Transverse colon (tissue), 4 donors: Measurements from ENCODE around the gene SLC2A9. TPM values are rescaled to one million over a fixed set of nuclear protein-coding genes. Genes with fewer than 3 reads are reported as not detected.

Experiments
- DNase-seq: peaks from one replicate; pipeline ENCODE4 v3.0.0-alpha.2; 2019
- H3K27ac ChIP-seq, 4 donors: fragments of 200-600 bp; sonication (generic); 2 replicates each; pipeline ENCODE4 v1.5.1; 2016 to 2018; ENCODE audit warnings: inconsistent platforms in 4 of 4
- H3K27me3 ChIP-seq: fragments of 200-600 bp; sonication (generic); 2 replicates; pipeline ENCODE4 v1.5.1; 2017; ENCODE audit warnings: inconsistent platforms
- H3K36me3 ChIP-seq, 4 donors: fragments of 200-600 bp; sonication (generic); 2 replicates each; pipeline ENCODE4 v1.5.1; 2017 to 2019; ENCODE audit warnings: inconsistent platforms in 4 of 4
- H3K4me1 ChIP-seq, 4 donors: fragments of 200-600 bp; sonication (generic); 2 replicates each; pipeline ENCODE4 v1.5.1; 2017 to 2020; ENCODE audit warnings: inconsistent platforms in 4 of 4
- H3K4me3 ChIP-seq, 4 donors: fragments of 200-600 bp; sonication (generic); 1 replicate in 1 of 4; 2 replicates in 3 of 4; pipeline versions ENCODE4 v1.5.1 to v1.6.1; 2017 to 2019; ENCODE audit warnings: inconsistent platforms in 4 of 4
- H3K9me3 ChIP-seq, 2 donors: fragments of 200-600 bp; sonication (generic); 2 replicates each; pipeline ENCODE4 v1.5.1; 2017 to 2019; ENCODE audit warnings: inconsistent platforms in 2 of 2
- CTCF ChIP-seq, 5 experiments: fragments of 200-600 bp in 3 of 5; fragments of 450-650 bp in 2 of 5; sonication (generic) in 3 of 5; IDR thresholded peaks; 1 replicate in 2 of 5; 2 replicates in 3 of 5; pipeline ENCODE4 v1.5.1; 2016 to 2017; ENCODE audit warnings: antibody characterized with exemption in 5 of 5, inconsistent platforms in 3 of 5, mild to moderate bottlenecking in 2 of 5, moderate library complexity in 1 of 5
- EP300 ChIP-seq: sonication (generic); formaldehyde crosslinking; IDR thresholded peaks from one replicate; pipeline ENCODE4 v1.6.1; 2017; ENCODE audit warnings: antibody characterized with exemption, low read depth
- POLR2A ChIP-seq: fragments of 450-650 bp; IDR thresholded peaks from one replicate; pipeline ENCODE4 v1.6.1; 2016; ENCODE audit warnings: antibody characterized with exemption, mild to moderate bottlenecking, moderate library complexity
- POLR2AphosphoS5 ChIP-seq, 3 donors: sonication (generic); formaldehyde crosslinking; IDR thresholded peaks; one replicate each; pipeline ENCODE4 v1.6.1; 2016; ENCODE audit warnings: antibody characterized with exemption in 3 of 3
- WGBS, 2 donors: methylation state at CpG; one replicate each; pipeline ENCODE4 v1.1.5; 2018; ENCODE audit warnings: low coverage in 1 of 2; 5-methylcytosine and 5-hydroxymethylcytosine counted together
- in situ Hi-C, 4 donors: fragments of 200-750 bp; cut with MboI; loops; one replicate each; pipeline versions ENCODE4 v1.15.0 to v1.15.1; 2017; ENCODE audit warnings: low sequenced_read_pairs in 3 of 4, low pct_ligation_motif_present in 1 of 4, low pct_unique_long_range_greater_than_20kb in 1 of 4
- intact Hi-C: fragments of 100-400 bp; cut with DNase I; formaldehyde crosslinking; loops from one replicate; pipeline ENCODE4 v1.15.1; 2023; ENCODE audit warnings: low total_unique reads
- total RNA-seq, 4 donors: library from RNA; depleted of rRNA; stranded (reverse); fragments of >200 nt; gene quantifications; one replicate each; pipeline ENCODE4 v1.1.0, GENCODE V29; 2016

The SLC2A9 gene
- total RNA-seq, 4 donors from 2014 or later = 2.2 to 4.0 (median 3.4) TPM; not detected in 1

DNA sequence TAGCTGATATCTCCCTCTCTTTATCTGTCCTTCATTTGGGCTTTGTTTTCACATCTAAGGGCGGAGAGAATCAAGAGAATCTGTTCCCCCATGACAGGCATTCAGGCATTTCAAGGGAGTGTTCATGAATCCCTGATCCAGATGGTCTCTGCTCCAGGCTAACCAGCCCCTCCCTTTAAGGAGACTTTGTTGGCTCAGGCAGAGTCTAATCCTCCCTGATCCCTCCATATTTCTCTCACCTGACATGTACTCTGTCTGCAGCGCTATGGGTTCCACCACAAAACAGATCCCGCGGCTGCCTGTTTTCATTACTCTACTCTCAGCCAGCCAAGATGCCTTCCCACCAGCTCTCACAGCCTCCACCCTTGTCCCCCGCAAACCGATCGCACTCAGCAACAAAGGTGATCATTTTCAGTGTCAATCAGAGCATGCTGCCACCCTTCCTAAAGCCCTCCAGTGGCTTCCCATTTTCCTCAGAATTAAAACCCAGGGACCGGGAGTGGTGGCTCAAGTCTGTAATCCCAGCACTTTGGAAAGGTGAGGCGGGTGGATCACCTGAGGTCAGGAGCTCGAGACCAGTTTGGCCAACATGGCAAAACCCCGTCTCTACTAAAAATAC, 30.3 kb upstream of the SLC2A9 start:
- DNase-seq = no peak
- no peak overlapping the region for H3K27ac ChIP-seq
- H3K4me1 ChIP-seq = peaks cover 0 to 3% (median 0%) of the 10 kb centered on the region in 4 donors
- no peak overlapping the region for H3K4me3 ChIP-seq
- no peaks in the 10 kb centered on the region for H3K9me3 ChIP-seq
- TF ChIP-seq POLR2AphosphoS5 (IDR thresholded peaks at IDR 0.05) (no peak), POLR2A (no peak), EP300 (no peak), CTCF (IDR thresholded peaks at IDR 0.05) (no peak)
- intact Hi-C loops = no loop called here
- in situ Hi-C loops = no loop called here
- WGBS, 2 donors = 89 to 98% methylated on average over 6 to 11 of the region's 11 CpGs
- H3K36me3 ChIP-seq = no peaks in the 10 kb centered on the region
- no peaks in the 10 kb centered on the region for H3K27me3 ChIP-seq

GRCh38 chr4:10050721-10051120, 29.4 kb upstream of the SLC2A9 start:
- in situ Hi-C loops = no loop called here
- no peak for TF ChIP-seq POLR2AphosphoS5 (IDR thresholded peaks at IDR 0.05)
- TF ChIP-seq POLR2A = no peak
- TF ChIP-seq EP300 = no peak
- TF ChIP-seq CTCF (IDR thresholded peaks at IDR 0.05) = no peak
- H3K27ac ChIP-seq = no peak overlapping the region

DNA sequence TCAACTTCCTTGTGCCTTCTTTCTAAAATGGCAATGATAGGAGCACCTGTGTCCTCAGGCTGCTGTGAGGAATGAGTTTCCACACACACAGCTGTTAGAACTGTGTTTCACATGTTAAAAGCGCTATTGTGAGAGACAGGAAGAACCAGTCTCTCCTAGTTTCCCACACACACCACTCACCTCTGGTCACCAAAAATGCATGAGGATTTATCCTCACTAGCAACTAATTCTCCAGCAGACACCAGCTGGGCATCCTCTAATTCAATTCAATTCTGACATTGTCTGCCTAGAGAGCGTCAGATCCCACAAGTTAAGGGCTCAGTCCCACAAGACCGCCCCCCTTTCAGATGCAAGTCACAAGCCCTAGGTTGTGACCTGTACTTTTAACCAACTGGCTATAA, 29.0 kb upstream of the SLC2A9 start:
- Histone ChIP-seq H3K4me3 (no peak overlapping the region), H3K27ac (no peak overlapping the region), H3K9me3 (no peaks in the 10 kb centered on the region), H3K4me1 (no peaks in the 10 kb centered on the region), H3K27me3 (no peaks in the 10 kb centered on the region), H3K36me3 (no peaks in the 10 kb centered on the region)
- WGBS, 2 donors = 95% methylated on average over 3 of the region's 3 CpGs; no CpG with 5 or more reads in 1 of the 2 donors
- in situ Hi-C loops (no loop called here), intact Hi-C loops (no loop called here)
- no peak for TF ChIP-seq EP300
- TF ChIP-seq POLR2AphosphoS5 (IDR thresholded peaks at IDR 0.05) = no peak
- TF ChIP-seq CTCF (IDR thresholded peaks at IDR 0.05) = no peak
- TF ChIP-seq POLR2A = no peak
- no peak for DNase-seq

More at GRCh38 chr4:10050721-10051120, 29.4 kb upstream of the SLC2A9 start:
- Histone ChIP-seq H3K4me3 (no peak overlapping the region), H3K27me3 (no peaks in the 10 kb centered on the region), H3K4me1 (no peaks in the 10 kb centered on the region), H3K9me3 (no peaks in the 10 kb centered on the region), H3K36me3 (no peaks in the 10 kb centered on the region)
- intact Hi-C loops = no loop called here
- no peak for DNase-seq
- WGBS, 2 donors = 79 to 92% methylated on average over 2 to 5 of the region's 5 CpGs

DNA sequence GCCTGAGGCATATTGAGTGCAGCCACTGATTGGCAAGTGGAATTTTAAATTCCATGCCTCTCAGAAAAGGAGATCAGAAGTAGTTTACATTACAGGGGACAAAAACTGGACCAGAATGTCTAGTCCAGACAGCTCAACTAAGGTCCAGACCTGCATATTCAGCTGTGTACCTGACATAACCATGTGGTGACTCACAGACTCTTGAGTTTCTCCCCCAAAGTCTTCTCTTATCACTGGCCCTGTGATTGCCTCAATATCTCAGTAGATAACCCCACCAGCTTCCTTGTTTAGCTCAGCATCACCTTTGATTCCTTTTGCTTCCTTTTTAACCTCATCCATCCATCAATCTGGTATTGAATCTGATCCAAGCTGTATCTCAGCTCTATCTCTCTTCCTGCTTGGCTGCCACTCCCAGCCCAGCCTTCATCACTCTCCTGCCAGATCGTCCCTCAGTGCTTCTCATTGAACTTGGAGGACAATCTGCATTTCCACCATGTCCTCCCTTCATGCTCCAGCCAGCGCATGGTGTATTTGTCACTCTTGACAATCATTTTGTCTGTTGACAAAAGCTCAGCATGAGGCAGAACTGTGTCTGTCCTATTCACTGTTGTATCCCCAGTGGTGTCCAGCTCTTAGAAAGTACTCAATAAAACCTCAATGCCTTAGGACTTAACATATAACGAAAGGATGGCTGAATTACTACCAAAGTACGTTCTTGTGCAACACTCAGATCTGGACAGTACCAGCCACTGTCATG, 27.8 kb upstream of the SLC2A9 start:
- in situ Hi-C loops = loop anchor here in 1 of 4 donors (25.0 kb wide), 1 partner anchor 338 kb away; no protein-coding TSS in a partner anchor
- no peak for DNase-seq
- Histone ChIP-seq H3K36me3 (no peaks in the 10 kb centered on the region), H3K4me1 (no peaks in the 10 kb centered on the region), H3K9me3 (no peaks in the 10 kb centered on the region), H3K4me3 (no peak overlapping the region), H3K27me3 (no peaks in the 10 kb centered on the region), H3K27ac (no peak overlapping the region)
- TF ChIP-seq POLR2A (no peak), POLR2AphosphoS5 (IDR thresholded peaks at IDR 0.05) (no peak), EP300 (no peak), CTCF (IDR thresholded peaks at IDR 0.05) (no peak)
- intact Hi-C loops = no loop called here
- WGBS, 2 donors = 20 to 79% methylated on average over 1 to 4 of the region's 4 CpGs
